Endometrial microvascular endothelial cells (primary cell): ENCODE measurements around the gene KIT. TPM values are rescaled to one million over a fixed set of nuclear protein-coding genes. Genes with fewer than 3 reads are reported as not detected.

Experiments used
- in situ Hi-C: cut with HindIII; loops from 2 replicates; pipeline ENCODE4 v1.10.0; 2017; ENCODE audit warnings: low sequenced_read_pairs, low pct_unique_long_range_greater_than_20kb; ENCODE audit errors: inconsistent ontology term
- total RNA-seq: library from RNA; depleted of rRNA; stranded (reverse); fragments of >200 nt; gene quantifications from one replicate; pipeline ENCODE4 v1.2.3, GENCODE V29; 2015; ENCODE audit errors: inconsistent ontology term

The KIT gene
- total RNA-seq, 1 donor from 2014 or later = 0.09 TPM

DNA sequence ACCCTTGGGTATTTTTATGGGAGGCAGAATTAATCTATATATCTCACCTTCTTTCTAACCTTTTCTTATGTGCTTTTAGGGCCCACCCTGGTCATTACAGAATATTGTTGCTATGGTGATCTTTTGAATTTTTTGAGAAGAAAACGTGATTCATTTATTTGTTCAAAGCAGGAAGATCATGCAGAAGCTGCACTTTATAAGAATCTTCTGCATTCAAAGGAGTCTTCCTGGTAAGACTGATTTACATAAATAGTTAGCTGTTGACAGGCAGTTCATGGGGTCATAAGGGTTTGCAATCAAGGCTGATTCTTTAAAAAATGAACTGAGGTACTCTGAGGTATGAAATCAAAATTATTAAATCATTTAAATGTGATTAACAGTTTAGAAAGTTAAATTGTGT is 71.5 kb downstream of the KIT start:
- in situ Hi-C loops = no loop called here

DNA sequence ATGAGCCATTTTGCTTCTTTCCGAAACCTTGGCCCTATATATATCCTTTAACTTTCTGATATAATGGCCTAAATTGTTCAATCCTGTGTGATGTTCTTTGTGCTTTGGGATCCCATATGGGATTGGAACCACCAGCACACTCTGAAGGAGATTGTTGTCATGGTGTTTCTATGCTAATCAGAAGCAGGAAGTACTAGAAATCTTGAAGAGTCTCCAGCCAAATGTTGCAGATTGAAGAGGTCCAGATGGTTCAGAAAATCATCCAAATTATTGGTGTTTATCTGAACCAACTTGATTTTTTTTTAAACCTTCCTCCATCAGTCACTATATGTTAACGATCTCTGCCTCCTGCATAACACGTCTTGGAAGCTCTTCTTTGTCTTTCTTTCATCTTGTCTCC is 72.8 kb downstream of the KIT start:
- in situ Hi-C loops = no loop called here

DNA sequence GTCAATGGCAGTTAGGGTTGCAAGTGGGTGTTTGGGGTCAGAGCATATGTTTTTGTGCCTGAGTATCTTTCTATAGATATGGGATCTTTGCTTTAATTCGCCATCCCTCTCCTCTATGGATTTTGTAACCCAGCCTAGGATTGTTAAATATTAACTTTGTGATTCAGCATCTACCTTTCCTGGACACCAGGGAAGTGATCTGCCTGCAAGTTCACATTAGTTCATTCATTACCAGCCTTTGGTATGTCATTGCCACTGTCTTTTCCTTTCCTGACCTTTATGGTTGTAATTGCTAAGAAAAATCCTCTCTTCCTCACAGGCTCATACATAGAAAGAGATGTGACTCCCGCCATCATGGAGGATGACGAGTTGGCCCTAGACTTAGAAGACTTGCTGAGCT is 73.8 kb downstream of the KIT start:
- in situ Hi-C loops = no loop called here

DNA sequence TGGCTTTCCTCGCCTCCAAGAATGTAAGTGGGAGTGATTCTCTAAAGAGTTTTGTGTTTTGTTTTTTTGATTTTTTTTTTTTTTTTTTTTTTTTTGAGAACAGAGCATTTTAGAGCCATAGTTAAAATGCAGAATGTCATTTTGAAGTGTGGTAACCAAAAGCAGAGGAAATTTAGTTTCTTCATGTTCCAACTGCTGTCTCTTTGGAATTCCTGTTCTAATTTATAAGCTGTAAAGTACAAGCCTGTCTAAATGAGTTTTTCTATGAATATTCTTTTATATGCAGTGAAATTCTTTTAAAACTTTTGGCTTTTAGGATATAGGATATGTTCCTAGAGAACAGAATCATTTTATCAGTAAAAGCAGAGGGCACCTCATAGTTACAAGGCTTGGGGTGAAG is 74.2 kb downstream of the KIT start:
- in situ Hi-C loops = no loop called here

DNA sequence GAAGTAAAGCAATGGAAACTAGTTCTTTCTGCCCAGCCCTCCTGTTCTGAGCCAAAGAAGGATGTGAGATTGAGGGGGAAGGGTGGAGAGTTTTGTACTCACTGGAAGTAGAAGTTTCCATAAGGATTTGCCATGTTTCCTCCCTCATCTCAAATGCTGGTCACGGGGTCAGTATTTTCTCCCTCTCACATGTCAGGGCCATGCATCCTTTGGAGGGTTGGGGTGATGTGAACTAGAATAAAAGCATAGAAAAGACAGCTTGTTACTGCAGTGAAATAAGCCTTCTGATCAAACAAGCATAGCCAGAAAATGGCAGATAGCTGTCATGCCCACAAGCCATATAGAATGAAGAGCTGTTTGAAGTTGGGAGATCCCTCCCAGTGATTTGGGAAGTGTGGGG is 79.7 kb downstream of the KIT start:
- in situ Hi-C loops = no loop called here

DNA sequence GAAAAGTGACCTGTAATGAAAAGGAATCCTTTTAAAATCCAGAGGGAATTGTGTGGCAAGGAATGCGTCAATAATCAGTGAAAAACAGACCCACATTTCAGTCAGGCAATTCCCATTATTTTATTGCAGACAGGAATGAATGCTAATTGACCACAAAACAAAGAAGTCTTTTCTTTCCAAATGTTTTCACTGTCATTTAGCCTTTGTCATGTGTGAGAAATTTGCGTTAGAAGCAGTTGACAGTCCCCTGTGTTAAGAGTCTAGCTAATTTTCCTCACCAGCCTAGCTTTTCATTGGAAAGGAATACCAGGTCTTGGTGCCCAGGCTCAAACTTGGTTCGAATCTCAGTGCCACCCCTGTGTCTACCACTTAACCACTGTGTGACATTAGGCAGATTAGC is 83.4 kb downstream of the KIT start:
- in situ Hi-C loops = no loop called here

DNA sequence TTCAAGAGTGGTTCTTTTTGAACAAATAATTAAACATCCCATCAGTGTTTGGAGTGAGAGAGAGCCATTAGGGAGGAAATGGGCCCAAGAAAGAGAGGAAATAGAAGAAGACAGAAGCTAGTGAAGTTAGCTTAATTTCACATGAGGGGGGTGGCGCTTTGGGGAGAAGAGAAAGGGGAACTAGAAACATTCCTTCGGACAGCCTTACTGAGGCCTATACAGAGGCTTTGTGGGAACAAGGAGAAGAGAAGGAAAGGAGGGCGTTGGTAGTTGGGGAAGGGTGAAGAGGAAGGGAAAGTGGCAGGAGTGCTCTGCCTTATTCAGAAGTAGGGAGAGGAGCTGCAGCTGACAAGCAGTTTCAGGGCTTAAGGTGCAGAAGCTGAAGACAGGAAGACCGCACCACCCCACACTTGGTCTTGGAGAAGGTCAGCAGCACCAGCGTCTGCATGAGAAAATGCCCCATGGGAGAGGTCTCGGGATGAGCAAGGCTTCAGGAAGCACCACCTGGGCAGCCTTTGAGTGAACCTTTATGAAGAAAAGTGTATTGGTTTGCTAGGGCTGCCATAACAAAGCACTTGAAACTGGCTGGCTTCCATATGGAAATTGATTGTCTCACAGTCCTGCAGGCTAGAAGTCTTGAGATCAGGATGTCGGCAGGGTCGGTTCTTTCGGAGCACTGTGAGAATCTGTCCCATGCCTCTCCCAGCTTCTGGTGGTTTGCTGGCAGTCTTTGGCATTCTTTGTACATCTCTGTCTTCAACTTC is 85.1 kb downstream of the KIT start:
- in situ Hi-C loops = no loop called here

DNA sequence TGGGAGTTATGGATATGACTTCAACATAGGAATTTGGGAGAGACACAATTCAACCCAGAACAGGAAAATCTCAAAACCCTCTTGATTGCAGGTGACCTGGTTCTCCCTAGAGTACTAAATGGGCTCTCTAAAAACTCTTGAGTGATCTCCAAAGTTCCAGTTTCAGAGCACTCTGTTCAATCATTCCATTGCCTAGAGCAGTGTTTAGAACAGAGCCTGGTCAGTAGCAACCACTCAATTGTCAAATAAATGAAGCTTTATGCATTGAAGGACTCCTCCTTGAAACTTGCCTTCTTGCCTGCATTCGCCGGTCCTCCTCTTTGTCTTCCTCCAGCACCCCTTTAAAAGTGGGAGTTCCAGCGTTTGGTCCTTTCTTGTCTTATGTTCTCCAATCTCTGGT is 85.8 kb downstream of the KIT start:
- in situ Hi-C loops = no loop called here

DNA sequence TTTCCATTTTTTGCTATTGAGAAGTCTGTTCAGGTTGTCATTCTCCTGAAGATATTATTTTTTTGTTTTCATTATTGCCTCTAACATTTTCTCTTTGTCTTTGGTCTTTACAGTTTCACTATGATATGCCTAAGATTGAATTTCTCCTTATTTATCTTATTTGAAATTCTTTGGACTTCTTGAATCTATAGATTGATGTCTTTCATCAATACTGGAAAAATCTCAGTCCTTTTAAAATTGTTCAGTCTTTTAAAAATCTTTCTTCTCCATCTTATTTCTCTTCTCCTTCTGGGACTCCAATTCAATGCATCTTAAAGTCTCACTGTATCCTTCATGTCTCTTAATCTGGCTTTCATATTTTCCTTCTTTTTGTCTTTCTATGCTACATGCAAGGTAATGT is 86.7 kb downstream of the KIT start:
- in situ Hi-C loops = no loop called here

DNA sequence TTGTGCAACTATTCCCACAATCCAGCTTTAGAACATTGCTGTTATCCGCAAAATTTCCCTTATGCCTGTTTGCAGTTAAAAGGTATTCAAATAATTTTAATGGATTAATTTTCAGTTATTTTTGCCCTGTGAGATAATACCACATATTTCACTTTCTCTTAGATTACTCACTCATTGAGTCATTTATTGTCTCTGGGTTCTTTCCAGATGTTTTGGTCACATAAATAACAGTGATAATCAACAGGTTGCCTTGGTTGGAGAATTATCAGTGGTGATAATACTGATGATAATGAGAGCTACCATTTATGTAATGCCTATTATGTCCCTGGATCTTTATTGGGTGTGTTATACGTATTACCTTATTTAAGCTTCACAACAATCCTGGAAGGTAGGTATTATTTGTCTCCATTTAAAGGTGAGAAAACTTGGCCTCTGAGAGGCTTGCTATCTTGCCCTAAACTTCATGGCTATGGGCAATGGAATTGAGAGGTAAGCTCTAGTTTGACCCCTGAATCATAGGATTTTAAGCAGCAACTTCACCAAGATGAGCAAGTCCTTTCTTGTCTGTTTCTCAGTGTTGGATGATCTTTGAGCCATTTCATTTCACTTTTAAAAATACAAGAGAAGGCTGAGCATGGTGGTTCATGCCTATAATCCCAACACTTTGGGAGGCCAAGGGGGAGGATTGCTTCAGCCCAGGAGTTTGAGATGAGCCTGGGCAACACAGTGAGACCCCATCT is 87.4 kb downstream of the KIT start:
- in situ Hi-C loops = no loop called here

DNA sequence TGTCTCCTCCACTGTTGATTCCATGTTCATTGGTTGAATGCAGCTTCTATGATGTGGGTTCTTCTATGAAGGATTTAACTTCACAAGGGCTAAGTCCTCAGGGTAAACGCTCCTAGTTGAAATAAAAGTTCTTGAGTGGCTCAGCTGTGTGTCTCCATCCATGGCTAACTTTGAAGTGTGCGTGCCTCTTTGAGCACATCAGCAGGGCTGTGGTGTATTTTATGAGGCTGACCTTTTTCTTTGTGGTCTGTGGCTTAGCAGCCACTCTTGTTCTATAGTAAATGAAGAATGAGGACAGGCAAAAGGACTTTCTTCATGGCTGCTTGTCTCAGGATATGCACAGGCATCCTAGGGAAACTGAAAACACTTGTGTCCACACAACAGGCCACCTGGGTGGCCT is 88.5 kb downstream of the KIT start:
- in situ Hi-C loops = no loop called here

DNA sequence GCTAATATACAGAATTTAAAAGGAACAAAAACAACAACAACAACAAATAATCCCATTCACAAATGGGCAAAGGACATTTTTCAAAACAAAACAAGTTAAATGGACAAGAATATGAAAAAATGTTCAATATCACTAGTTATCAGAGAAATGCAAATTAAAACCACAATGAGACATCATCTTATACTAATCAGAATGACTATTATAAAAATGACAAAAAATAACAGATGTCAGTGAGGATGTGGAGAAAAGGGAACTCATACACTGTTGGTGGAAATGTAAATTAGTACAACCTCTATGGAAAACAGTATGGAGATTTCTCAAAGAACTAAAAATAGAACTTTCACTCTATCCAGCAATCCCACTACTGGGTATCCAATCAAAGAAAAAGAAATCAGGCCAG is 92.6 kb downstream of the KIT start:
- in situ Hi-C loops = no loop called here

DNA sequence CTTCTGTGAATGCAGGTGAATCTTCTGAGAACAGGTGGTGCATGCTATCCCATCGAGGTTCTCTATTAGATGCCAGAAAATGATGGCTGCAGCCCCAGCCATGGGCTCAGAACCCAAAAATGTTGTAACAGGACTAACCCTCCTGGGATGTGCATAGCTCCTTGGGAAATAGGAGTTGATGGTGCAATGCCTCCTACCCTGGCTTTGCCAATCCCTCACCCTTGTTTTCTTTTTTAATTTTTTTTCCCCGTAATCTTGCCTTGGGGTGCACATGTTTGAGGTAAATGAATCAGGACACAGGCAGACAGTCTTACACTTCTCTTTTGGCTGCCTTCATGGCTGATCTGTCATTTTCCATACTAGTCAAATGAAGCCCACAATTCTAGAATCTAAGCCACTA is 96.6 kb downstream of the KIT start:
- in situ Hi-C loops = no loop called here

DNA sequence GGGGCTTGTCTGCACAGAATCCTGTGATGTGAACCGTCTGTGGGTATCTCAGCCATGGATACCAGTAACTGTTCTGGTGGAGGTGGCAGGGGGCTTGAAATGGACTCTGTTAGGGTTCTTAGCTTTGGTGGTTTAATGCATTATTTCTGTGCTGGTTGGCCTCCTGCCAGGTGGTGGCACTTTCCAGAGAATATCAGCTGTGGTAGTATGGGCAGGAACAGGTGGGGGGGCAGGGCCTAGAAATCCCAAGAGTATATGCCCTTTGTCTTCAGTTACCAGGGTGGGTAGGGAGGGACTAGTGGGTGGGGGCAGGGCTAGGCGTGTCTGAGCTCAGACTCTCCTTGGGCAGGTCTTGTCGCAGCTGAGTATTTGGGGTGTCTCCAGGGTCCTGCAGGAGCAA is 106.7 kb downstream of the KIT start:
- in situ Hi-C loops = no loop called here

DNA sequence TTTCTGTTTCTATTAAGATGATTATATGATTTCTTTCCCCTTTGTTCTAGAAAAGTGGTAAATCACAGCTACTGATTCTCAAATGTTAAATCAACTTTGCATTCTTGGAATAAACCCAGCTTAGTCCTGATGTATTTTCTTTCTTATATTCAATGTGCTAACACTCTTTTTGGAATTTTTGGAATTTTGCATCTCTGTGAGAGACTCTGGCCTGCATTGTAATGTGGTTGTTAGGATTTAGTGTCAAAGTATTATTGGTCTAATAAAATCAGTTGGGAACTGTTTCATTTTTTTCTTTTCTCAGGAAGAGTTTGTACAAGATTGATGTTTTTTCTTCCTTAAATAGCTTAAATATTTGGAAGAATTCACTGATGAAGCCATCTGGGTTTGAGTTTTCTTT is 109.6 kb downstream of the KIT start:
- in situ Hi-C loops = no loop called here

DNA sequence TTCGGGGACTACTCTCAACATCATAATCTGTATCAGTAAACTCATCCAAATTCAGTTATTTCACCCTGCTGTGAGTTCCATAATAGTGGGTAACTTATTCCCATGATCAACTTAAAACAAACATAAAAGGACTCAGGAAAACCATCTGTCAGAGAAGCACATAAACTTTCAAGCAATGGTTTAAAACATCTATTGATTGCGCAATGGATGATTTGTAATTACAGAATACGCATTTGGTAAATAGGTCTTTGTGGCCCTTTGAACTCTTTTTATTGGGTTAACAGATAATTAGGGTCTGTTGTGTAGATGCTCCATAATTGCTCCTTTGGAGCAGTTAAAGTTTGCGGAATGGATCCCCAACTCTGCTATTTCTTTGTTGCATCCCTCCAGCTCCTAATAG is 115.3 kb downstream of the KIT start:
- in situ Hi-C loops = no loop called here

DNA sequence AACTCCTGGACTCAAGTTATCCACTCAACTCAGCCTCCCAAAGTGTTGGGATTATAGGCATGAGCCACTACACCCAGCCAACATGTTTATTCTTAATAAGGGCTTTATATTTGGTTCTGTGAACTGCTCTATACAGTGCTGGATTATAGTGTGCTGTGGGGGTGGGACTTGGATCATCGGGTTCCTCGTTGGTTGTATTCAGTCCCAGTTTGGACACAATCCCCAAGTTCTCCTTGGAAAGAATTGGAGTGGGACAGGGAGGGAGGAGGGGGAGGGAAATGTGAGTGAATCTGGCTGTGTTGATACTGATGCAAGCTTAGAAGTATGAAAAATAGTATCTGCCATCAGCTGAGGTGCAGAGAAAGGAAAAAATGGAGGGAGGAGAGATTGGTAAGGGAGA is 121.3 kb downstream of the KIT start:
- in situ Hi-C loops = no loop called here

DNA sequence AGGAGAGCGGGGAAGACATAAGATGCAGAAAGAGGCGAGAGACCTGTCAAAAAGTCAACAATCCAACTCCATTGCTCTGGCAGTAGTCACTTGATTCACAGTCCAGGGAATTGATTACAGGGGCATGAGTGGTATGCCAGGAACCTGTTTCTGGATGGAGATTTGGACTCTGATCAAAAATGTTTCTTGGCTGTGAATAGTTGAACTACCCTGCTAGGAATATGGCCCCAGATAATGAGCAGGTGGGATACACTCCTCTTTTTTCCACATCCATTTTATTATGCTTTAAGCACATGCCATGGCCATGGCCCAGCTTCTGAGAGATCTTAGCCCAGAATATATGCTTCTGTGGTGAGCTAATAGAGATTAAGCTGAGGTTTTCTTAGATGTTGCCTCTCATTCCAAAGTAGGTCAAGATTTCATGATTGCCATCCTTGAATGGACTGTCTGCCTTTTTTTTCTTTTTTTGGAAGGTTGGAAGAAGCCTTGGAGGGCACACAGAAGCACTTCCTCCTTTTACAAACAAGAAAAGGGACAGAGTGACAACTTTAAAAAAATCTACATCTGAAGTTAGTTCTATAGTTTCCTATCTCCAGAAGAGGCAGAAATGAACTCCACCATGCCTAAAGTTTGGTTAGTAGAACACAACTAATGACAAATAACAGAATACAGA is 121.9 kb downstream of the KIT start:
- in situ Hi-C loops = no loop called here

DNA sequence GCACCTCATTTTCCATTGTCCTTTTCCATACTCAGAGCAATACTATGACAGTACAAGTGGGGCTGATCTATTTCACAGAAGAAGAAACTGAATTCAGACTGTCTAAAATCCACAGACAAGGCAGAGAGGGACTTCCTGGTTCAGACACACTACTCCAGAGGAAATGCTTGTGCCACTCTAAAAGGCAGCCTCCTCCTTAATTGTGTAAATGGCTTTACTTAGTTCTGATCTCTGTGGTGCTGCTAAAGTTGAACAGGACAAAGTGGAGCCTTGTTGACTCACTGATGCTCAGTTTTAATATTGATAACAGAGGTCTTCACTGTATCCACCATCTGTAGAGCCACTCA is 122.4 kb downstream of the KIT start:
- in situ Hi-C loops = no loop called here

DNA sequence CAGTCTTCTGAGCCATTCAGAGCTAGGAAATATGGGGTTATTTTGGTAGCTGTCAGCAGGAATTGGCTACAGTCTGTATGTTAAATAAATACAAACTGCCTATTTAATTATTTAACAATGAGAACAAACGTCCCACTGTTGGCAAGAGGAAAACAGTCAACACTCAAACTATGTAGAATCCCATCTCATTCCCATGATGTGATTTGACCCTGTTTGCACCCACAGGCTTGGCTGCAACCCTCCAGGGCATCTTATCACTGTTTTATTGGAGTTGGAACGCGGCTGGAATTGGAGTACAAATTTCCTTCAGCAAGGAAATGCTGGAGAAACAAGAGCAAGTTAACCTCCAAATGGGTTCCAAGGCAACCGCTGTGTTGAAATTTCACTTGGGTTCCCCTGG is 124.0 kb downstream of the KIT start:
- in situ Hi-C loops = no loop called here
